Stomach (tissue), 4 donors: ENCODE results near the gene TMEM203.

Source experiments
- CTCF ChIP-seq, 7 experiments: fragments of 450-650 bp in 4 of 7; fragments of 200-600 bp in 3 of 7; sonication (generic) in 3 of 7; IDR thresholded peaks; one replicate each; pipeline ENCODE4 v1.5.1; 2016 to 2019; ENCODE audit warnings: antibody characterized with exemption in 7 of 7, control low read depth in 2 of 7, mild to moderate bottlenecking in 1 of 7
- EP300 ChIP-seq: sonication (generic); formaldehyde crosslinking; IDR thresholded peaks from one replicate; pipeline ENCODE4 v1.6.1; 2017; ENCODE audit warnings: antibody characterized with exemption
- POLR2A ChIP-seq, 4 donors: fragments of 450-650 bp; IDR thresholded peaks; one replicate each; pipeline ENCODE4 v1.6.1; 2016; ENCODE audit warnings: antibody characterized with exemption in 4 of 4, control low read depth in 2 of 4, mild to moderate bottlenecking in 1 of 4, moderate library complexity in 1 of 4
- POLR2AphosphoS5 ChIP-seq, 3 donors: sonication (generic); formaldehyde crosslinking; IDR thresholded peaks; one replicate each; pipeline ENCODE4 v1.6.1; 2016; ENCODE audit warnings: antibody characterized with exemption in 3 of 3

GRCh38 chr9:137164370-137165249, 40.8 kb downstream of the TMEM203 start:
- no peak for TF ChIP-seq CTCF (IDR thresholded peaks at IDR 0.05)
- no peak for TF ChIP-seq POLR2A (IDR thresholded peaks at IDR 0.05)
- TF ChIP-seq POLR2AphosphoS5 (IDR thresholded peaks at IDR 0.05), result no peak
- TF ChIP-seq EP300, result no peak
